ENCODE results near the gene CEP78.
A peak's percentile ranks its signal among the peaks of the same experiment; 100 is the strongest.
"Not testable (repeated sequence)": the region's sequence is repeated elsewhere in the genome, so short reads cannot be mapped to it uniquely, and the experiment has no call there.

Gene CEP78

GRCh38 chr9:78238046-78239038 is 2.5 kb downstream of the CEP78 start:
- no peak for DNase-seq

GRCh38 chr9:78239506-78239905 is 3.6 kb downstream of the CEP78 start:
- DNase-seq, result peak; percentile 6

GRCh38 chr9:78242041-78242440 is 6.2 kb downstream of the CEP78 start:
- no peak for DNase-seq

GRCh38 chr9:78243130-78243529 is 7.3 kb downstream of the CEP78 start:
- DNase-seq, result no peak

GRCh38 chr9:78245401-78245800 is 9.5 kb downstream of the CEP78 start:
- no peak for DNase-seq

- DNase-seq, result no peak
Observed at GRCh38 chr9:78248635-78249034, 12.8 kb downstream of the CEP78 start.

- DNase-seq, result no peak
Observed at GRCh38 chr9:78249542-78249941, 13.7 kb downstream of the CEP78 start.

- no peak for DNase-seq
Observed at GRCh38 chr9:78252616-78253015, 16.7 kb downstream of the CEP78 start.

- no peak for DNase-seq
Observed at GRCh38 chr9:78253285-78253684, 17.4 kb downstream of the CEP78 start.

- DNase-seq, result peak; percentile 13
Observed at GRCh38 chr9:78261403-78262001, 25.6 kb downstream of the CEP78 start.

GRCh38 chr9:78262655-78263054 is 26.8 kb downstream of the CEP78 start:
- no peak for DNase-seq

GRCh38 chr9:78267889-78268288 is 32.0 kb downstream of the CEP78 start:
- no peak for DNase-seq

- no peak for DNase-seq
Observed at GRCh38 chr9:78269784-78270183, 33.9 kb downstream of the CEP78 start.

- no peak for DNase-seq
Observed at GRCh38 chr9:78272307-78272706, 36.4 kb downstream of the CEP78 start.

GRCh38 chr9:78273761-78274160 is 37.9 kb downstream of the CEP78 start:
- no peak for DNase-seq

- DNase-seq, result no peak
Observed at GRCh38 chr9:78278177-78278777, 42.4 kb downstream of the CEP78 start.

- DNase-seq, result no peak
Observed at GRCh38 chr9:78278801-78279200, 42.9 kb downstream of the CEP78 start.

- peak; percentile 2 for DNase-seq
Observed at GRCh38 chr9:78280982-78281668, 45.2 kb downstream of the CEP78 start.

- not testable (repeated sequence) for DNase-seq
Observed at GRCh38 chr9:78284181-78284580, 48.3 kb downstream of the CEP78 start.

GRCh38 chr9:78286125-78286524 is 50.2 kb downstream of the CEP78 start:
- no peak for DNase-seq

GRCh38 chr9:78286946-78287388 is 51.1 kb downstream of the CEP78 start:
- DNase-seq, result no peak

GRCh38 chr9:78288214-78288892 is 52.5 kb downstream of the CEP78 start:
- DNase-seq, result peak; percentile 64

GRCh38 chr9:78289474-78289873 is 53.6 kb downstream of the CEP78 start:
- DNase-seq, result no peak

All from NCI-H1105 treated with DMSO at 0.1 percent for 48 hours (cell line).